ENCODE results near the gene ZNF747. TPM values are rescaled to one million over a fixed set of nuclear protein-coding genes. Genes with fewer than 3 reads are reported as not detected.
A peak's percentile ranks its signal among the peaks of the same experiment; 100 is the strongest.

The ZNF747 gene
- total RNA-seq, 1 donor = 16.6 TPM

GRCh38 chr16:30499284-30499683 lies 35.4 kb downstream of the ZNF747 start:
- Histone ChIP-seq H4K20me1 (ENCODE audit: insufficient read depth, low read length) (no peaks in the 10 kb centered on the region), H3K79me2 (ENCODE audit: insufficient read depth, low read length) (no peaks in the 10 kb centered on the region), H3K9me3 (ENCODE audit: low read depth, low read length) (no peaks in the 10 kb centered on the region), H3K27ac (ENCODE audit: low read depth, low read length) (no peak overlapping the region), H3K4me2 (ENCODE audit: insufficient read depth, low read length) (peak overlapping the region; percentile 53), H3K36me3 (ENCODE audit: insufficient read depth, low read length) (no peaks in the 10 kb centered on the region), H3K27me3 (ENCODE audit: insufficient read depth, low read length) (no peaks in the 10 kb centered on the region), H2AFZ (ENCODE audit: low read length) (peak overlapping the region; percentile 35), H3K4me3 (ENCODE audit: insufficient read depth, low read length) (peak overlapping the region; percentile 37), H3K4me1 (ENCODE audit: insufficient read depth, low read length) (no peaks in the 10 kb centered on the region)
- DNase-seq (ENCODE audit: insufficient read length, low spot score, missing footprints) = no peak
- TF ChIP-seq CTCF (IDR thresholded peaks at IDR 0.05; ENCODE audit: extremely low read depth, low read depth, low read length) = no peak

- Histone ChIP-seq H3K4me1 (ENCODE audit: insufficient read depth, low read length) (peaks cover 8% of the 10 kb centered on the region), H3K4me2 (ENCODE audit: insufficient read depth, low read length) (no peak overlapping the region), H3K36me3 (ENCODE audit: insufficient read depth, low read length) (no peaks in the 10 kb centered on the region), H3K27me3 (ENCODE audit: insufficient read depth, low read length) (no peaks in the 10 kb centered on the region), H3K9me3 (ENCODE audit: low read depth, low read length) (no peaks in the 10 kb centered on the region), H3K27ac (ENCODE audit: low read depth, low read length) (no peak overlapping the region), H4K20me1 (ENCODE audit: insufficient read depth, low read length) (no peaks in the 10 kb centered on the region), H3K4me3 (ENCODE audit: insufficient read depth, low read length) (no peak overlapping the region), H2AFZ (ENCODE audit: low read length) (no peak overlapping the region), H3K79me2 (ENCODE audit: insufficient read depth, low read length) (no peaks in the 10 kb centered on the region)
- no peak for TF ChIP-seq CTCF (IDR thresholded peaks at IDR 0.05; ENCODE audit: extremely low read depth, low read depth, low read length)
- no peak for DNase-seq (ENCODE audit: insufficient read length, low spot score, missing footprints)
Observed at GRCh38 chr16:30494709-30495108, 39.9 kb downstream of the ZNF747 start.

GRCh38 chr16:30493941-30494488 lies 40.6 kb downstream of the ZNF747 start:
- Histone ChIP-seq H3K4me3 (ENCODE audit: insufficient read depth, low read length) (no peak overlapping the region), H3K4me2 (ENCODE audit: insufficient read depth, low read length) (no peak overlapping the region), H3K4me1 (ENCODE audit: insufficient read depth, low read length) (peaks cover 8% of the 10 kb centered on the region), H2AFZ (ENCODE audit: low read length) (no peak overlapping the region), H3K27ac (ENCODE audit: low read depth, low read length) (no peak overlapping the region), H3K79me2 (ENCODE audit: insufficient read depth, low read length) (no peaks in the 10 kb centered on the region), H3K9me3 (ENCODE audit: low read depth, low read length) (no peaks in the 10 kb centered on the region), H3K27me3 (ENCODE audit: insufficient read depth, low read length) (no peaks in the 10 kb centered on the region), H4K20me1 (ENCODE audit: insufficient read depth, low read length) (no peaks in the 10 kb centered on the region), H3K36me3 (ENCODE audit: insufficient read depth, low read length) (no peaks in the 10 kb centered on the region)
- DNase-seq (ENCODE audit: insufficient read length, low spot score, missing footprints) = peak; percentile 54
- TF ChIP-seq CTCF (IDR thresholded peaks at IDR 0.05; ENCODE audit: extremely low read depth, low read depth, low read length) = no peak

- Histone ChIP-seq H3K4me3 (ENCODE audit: insufficient read depth, low read length) (no peak overlapping the region), H3K27ac (ENCODE audit: low read depth, low read length) (no peak overlapping the region), H4K20me1 (ENCODE audit: insufficient read depth, low read length) (no peaks in the 10 kb centered on the region), H3K4me2 (ENCODE audit: insufficient read depth, low read length) (peak overlapping the region; percentile 5), H3K27me3 (ENCODE audit: insufficient read depth, low read length) (no peaks in the 10 kb centered on the region), H3K36me3 (ENCODE audit: insufficient read depth, low read length) (no peaks in the 10 kb centered on the region), H2AFZ (ENCODE audit: low read length) (no peak overlapping the region), H3K9me3 (ENCODE audit: low read depth, low read length) (no peaks in the 10 kb centered on the region), H3K79me2 (ENCODE audit: insufficient read depth, low read length) (no peaks in the 10 kb centered on the region), H3K4me1 (ENCODE audit: insufficient read depth, low read length) (peaks cover 8% of the 10 kb centered on the region)
- no peak for TF ChIP-seq CTCF (IDR thresholded peaks at IDR 0.05; ENCODE audit: extremely low read depth, low read depth, low read length)
- peak; percentile 96 for DNase-seq (ENCODE audit: insufficient read length, low spot score, missing footprints)
Observed at GRCh38 chr16:30491744-30492308, 42.8 kb downstream of the ZNF747 start.
